T-helper 22 cell (primary cell): Measurements from ENCODE around the gene THOC6.

Experiments used
- DNase-seq: peaks from one replicate; pipeline ENCODE4 v3.0.0-alpha.2; 2020; ENCODE audit warnings: low read depth

Gene THOC6

DNA sequence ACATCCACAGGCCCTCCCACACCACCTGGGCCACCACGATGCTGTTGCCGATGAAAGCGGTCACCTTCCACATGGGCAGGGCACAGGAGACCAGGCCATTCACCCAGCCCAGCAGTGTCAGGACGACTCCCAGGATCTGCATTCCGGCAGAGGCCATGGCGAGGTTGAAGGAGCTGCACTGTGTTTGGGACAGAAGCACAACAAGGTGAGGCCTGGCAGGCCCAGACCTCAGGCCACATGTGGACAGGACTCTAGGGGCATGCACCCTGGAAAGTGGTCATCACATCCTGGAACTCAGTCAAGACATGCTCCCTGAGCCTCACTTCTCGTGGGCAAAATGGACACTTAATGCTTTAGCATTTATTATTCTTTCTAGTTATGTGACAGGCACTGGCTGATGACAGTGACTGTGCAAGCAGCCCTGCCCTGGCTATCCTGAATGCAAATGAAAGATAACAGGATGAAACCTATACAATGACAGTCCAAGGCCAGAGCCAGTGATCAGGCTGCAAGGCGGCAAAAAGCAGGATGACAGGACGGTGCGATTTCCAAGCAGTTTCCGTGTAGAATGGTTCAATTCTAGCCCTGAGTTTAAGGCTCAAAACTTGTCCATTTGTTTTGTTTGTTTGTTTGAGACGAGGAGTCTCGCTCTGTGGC is 7.8 kb upstream of the THOC6 start:
- no peak for DNase-seq

DNA sequence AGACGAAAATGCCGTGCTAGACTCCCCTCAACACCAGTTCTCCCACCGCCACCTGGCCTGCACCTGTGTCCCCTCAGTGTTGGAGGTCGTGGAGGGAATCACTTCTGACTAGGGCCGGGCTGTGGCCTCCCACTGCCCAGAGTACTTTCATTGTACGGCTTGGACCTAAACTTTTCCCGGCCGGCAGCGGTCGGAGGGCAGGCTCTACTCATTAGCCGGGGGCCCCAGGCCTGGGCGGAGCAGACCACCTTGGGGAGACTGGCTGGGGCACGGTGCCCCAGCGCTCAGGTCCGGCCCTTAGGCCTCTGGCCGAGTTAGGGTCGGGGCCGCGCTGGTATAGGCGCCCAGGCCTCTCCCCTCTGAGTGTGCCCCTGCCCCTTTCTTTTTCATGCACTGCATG is 6.5 kb upstream of the THOC6 start:
- no peak for DNase-seq

DNA sequence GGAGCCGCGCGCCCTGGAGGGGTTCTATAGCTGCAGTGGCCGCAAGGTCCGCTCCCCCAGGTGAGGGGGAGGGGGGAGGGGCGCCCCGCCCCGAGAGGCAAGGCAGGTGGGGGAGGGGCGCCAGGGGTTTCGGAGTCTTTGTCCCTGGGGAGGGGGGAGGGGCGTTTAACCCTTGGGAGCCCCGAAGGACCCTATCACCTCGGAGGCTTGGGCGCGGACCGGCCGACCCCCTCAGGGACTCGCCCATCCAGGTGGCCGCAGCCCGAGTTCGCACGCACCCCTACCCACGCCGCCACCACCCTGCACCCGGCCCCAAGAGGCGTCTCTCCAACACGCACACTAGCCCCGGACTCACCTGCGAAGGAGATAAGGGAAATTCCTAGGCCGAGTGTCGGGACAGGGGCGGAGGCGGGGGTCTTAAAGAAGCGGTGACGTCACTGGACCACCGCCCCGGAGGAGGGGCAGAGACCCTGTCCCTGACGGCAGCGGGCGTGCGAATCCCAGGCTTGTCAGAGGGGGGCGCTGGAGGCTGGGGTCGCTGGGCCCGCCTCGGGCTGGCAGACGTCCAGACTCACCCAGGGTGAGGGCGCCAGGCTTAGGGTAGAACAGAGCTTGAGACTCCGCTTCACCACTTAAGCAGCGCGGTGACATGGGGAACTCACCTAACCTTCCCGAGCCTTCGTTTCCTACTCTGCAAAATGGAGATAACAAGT is 5.9 kb upstream of the THOC6 start, which contains the start of gene CLDN6:
Gene CLDN6, minus strand, starts transcription at position 390 of the 713 bp plus-strand sequence. CDS start 2,162 bp downstream, outside the sequence.
- no peak for DNase-seq

DNA sequence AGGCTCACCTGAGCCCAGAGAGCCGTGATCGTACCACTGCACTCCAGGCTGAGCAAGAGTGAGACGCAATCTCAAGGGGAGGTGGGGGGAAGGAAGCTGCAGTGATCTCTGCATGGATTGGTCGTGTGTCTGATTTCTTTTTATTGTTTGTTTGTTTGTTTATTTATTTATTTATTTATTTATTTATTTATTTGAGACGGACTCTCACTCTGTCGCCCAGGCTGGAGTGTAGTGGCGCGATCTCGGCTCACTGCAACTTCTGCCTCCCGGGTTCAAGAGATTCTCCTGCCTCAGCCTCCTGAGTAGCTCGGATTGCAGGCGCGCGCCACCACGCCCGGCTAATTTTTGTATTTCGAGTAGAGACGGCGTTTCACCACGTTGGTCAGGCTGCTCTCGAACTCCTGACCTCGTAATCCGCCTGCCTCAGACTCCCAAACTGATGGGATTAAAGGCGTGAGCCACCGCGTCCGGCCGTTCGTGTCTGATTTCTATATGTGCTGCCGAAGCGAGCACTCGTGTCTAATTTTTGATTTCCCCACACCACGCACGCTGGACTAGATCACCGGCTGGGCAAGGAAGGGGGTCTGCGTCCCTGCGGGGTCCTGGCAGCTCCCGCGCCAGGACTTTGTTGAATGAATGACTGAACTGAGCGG is 4.1 kb upstream of the THOC6 start:
- DNase-seq, result no peak

DNA sequence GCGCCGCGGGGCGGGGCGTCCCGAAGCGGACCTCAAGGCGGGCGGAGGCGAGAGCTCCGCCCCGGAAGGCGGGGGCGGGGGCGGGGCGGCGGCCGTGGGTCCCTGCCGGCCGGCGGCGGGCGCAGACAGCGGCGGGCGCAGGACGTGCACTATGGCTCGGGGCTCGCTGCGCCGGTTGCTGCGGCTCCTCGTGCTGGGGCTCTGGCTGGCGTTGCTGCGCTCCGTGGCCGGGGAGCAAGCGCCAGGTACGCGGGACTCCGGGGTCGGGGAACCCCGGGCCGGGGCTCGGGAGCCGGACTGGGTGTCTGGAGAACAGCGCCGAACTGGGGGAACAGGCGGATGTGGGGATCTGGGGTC is 3.6 kb upstream of the THOC6 start, which contains the start of gene TNFRSF12A:
Gene TNFRSF12A, plus strand, starts transcription at position 122 of the 357 bp plus-strand sequence. Its CDS starts 30 bp downstream, at position 152.
- peak; percentile 53 for DNase-seq

DNA sequence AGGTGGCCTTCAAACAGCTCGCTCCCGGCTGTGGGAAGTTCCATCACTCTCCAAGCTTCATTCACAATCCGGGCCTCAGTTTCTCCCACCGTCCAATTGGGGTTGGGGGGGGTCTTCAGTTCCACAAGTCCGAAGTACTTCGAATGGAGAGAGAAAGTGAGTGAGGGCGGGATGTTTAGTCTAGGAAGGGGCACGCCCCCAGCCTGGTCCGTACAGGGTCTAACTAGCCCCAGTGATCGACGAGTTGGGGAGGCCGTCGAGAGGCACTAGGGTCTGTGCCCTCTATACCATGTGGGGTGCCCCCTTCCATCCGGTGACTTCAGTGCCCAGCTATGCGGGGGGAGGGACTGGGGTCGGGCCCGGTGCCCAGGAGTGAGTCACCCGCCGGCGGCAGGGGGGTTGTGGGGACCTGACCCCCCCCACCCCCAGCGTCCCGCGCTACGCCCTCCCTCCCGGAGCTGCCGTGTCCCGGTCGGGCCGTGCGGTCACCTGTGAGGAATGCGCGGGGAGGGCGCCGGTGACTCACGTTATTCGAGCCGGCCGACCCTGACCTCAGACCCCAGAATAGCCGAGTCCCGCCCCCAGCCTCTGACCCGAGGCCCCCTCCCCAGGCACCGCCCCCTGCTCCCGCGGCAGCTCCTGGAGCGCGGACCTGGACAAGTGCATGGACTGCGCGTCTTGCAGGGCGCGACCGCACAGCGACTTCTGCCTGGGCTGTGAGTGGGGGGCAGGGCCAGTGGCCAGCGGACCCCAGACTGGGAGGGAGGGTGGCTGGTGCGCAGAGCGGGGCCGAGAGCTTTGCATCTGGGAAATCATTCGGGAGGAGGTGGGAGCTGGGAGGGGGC is 3.0 kb upstream of the THOC6 start:
- peak; percentile 79 for DNase-seq

DNA sequence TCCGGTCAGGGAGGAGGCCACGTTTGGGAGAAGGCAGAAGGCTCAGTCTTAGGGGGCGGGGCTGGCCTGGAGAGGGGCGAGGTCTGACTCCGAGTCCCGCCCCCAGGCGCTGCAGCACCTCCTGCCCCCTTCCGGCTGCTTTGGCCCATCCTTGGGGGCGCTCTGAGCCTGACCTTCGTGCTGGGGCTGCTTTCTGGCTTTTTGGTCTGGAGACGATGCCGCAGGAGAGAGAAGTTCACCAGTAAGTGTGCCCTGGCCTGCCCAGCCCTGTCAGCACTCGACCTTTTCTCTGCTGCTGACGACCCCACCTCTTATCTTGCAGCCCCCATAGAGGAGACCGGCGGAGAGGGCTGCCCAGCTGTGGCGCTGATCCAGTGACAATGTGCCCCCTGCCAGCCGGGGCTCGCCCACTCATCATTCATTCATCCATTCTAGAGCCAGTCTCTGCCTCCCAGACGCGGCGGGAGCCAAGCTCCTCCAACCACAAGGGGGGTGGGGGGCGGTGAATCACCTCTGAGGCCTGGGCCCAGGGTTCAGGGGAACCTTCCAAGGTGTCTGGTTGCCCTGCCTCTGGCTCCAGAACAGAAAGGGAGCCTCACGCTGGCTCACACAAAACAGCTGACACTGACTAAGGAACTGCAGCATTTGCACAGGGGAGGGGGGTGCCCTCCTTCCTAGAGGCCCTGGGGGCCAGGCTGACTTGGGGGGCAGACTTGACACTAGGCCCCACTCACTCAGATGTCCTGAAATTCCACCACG is 2.2 kb upstream of the THOC6 start:
- DNase-seq, result peak; percentile 86

DNA sequence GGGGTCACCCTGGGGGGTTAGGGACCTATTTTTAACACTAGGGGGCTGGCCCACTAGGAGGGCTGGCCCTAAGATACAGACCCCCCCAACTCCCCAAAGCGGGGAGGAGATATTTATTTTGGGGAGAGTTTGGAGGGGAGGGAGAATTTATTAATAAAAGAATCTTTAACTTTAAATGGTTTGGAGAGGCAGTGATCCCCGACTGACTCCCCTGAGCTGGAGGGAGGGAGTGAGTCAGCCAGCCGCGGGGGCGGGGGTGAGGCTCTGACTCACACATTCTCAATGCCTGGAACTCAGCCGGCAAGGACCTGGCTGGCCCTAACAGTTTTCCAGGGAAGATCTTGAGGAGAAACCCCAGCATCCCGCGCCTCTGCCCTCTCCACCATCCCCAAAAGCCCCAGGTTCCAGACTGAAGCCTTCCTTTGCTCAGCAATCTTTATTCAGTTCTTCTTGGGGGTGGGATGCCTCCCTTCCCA is 1.6 kb upstream of the THOC6 start:
- peak; percentile 76 for DNase-seq

DNA sequence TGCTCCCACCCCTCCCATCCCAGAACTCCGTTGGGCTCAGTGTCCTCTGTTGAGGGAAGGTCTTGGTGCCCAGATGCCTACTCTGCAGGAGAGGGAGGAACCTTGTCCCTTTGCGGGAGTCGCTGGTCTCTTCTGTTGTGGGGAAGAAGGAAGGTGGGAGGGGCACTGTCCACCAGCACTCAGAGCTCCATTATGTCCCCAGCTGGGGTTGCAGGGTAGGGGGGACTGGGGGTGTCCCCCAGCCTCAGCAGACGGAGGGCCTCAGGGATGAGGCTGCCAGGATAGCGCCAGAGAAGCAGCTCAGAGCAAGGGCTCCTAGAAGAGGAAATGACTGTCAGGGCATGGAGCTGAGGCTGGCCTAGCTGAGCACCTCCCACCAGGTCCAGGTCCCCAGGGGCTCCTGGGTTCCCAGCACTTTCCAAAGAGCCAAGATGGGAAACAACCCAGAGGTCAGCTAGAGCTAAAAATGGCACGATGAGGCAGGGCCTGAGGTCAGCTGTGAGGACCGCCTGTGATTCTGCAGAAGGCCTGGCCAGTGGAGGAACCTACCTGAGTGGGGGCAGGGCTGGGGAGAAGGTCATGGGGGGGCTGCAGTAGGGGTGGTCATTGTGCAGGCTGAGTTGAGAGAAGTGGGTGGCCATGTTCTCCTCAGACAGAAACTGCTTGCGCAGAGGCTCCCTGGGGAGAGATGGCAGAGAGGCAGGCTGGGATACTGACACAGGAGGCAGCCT is 986 bp upstream of the THOC6 start:
- no peak for DNase-seq

DNA sequence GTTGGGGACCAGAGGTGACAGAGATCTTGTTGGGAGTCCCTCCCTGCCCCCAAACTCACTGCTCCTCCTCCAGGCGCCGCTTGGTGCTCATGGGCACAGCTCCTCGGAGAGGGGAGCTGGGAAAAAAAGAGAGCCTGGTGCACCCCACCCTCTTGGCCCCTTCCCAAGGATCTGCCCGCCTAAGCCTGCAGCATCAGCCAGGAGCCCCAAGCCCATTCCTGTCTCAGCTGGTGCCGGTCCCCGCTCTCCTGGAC is 493 bp upstream of the THOC6 start:
- DNase-seq, result no peak

DNA sequence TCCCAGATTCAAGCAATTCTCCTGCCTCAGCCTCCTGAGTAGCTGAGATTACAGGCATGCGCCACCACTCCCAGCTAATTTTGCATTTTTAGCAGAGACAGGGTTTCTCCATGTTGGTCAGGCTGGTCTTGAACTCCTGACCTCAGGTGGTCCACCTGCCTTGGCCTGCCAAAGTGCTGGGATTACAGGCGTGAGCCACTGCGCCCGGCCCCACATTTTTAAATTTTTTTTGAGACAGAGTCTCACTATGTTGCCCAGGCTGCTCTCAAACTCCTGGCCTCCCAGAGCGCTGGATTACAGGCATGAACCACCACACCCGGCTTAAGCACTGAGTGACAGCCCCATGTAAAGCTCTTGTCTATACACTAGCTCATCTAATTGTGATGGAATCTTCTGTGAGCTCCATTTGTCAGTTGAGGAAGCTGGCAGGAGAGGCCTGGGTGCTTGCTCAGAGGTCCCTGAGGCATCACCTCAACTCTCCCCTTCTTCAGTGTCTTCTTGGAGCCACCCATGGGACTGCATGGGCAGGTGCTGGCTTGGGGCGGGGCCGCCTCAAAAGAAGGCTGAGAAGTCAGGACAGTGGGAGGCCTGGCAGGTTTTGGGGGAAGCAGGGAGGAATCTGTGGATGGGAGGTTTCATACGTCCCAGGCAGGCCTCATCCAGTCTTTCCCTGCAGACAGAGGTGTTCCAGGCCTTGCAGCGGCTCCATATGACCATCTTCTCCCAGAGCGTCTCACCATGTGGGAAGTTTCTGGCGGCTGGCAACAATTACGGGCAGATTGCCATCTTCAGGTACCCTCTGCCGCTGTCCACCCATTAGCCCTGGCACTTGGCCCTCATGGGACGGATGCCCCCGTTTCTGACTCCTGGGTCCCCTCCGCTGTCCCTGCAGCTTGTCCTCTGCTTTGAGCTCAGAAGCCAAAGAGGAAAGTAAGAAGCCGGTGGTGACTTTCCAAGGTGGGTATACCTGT is 1.5 kb downstream of the THOC6 start:
- DNase-seq, result no peak

DNA sequence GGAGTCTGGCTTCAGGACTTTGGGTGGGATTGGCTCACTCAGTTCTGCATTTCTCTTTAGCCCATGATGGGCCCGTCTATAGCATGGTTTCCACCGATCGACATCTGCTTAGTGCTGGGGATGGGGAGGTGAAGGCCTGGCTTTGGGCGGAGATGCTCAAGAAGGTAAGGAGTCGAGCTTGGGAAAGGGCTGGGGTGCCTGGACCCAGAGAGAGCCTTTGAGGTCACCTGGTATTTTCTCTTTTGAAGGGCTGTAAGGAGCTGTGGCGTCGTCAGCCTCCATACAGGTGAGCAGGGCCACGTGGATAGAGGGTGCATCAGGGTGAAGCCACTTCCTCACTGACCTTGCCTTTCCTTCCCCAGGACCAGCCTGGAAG is 2.2 kb downstream of the THOC6 start:
- no peak for DNase-seq

DNA sequence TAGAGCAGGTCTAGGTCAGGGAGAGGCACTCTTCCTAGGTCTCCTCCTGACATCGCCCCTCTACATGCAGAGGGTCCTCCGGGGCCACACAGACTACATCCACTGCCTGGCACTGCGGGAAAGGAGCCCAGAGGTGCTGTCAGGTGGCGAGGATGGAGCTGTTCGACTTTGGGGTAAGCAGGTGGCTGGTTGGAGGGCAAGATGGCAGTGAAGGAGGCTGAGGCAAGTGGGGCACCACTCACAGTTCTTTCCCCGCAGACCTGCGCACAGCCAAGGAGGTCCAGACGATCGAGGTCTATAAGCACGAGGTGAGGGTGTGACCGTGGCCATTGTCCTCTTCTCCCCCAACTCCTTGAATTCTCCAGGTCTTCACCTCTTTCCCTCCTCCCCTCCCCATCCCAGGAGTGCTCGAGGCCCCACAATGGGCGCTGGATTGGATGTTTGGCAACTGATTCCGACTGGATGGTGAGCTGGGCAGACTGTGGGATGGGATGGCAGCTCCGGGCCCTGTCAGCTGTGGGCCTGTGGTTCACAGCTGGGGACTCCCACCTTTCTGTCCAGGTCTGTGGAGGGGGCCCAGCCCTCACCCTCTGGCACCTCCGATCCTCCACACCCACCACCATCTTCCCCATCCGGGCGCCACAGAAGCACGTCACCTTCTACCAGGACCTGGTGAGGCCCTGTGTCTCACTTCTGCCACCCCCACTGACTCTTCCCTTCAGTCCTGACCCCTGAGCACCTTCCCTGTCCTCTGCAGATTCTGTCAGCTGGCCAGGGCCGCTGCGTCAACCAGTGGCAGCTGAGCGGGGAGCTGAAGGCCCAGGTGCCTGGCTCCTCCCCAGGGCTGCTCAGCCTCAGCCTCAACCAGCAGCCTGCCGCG is 3.0 kb downstream of the THOC6 start:
- no peak for DNase-seq

DNA sequence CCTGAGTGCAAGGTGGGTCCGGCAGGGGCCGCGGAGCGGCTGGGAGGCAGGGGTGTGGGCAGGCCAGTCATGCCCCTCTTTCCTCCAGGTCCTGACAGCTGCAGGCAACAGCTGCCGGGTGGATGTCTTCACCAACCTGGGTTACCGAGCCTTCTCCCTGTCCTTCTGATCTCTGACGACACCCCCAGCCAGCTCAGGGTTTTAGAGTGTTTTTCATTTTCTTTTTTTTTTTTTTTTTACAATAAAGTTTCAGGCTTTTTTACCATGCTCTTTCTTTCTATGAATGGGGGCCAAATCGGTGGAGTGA is 3.6 kb downstream of the THOC6 start:
- no peak for DNase-seq

DNA sequence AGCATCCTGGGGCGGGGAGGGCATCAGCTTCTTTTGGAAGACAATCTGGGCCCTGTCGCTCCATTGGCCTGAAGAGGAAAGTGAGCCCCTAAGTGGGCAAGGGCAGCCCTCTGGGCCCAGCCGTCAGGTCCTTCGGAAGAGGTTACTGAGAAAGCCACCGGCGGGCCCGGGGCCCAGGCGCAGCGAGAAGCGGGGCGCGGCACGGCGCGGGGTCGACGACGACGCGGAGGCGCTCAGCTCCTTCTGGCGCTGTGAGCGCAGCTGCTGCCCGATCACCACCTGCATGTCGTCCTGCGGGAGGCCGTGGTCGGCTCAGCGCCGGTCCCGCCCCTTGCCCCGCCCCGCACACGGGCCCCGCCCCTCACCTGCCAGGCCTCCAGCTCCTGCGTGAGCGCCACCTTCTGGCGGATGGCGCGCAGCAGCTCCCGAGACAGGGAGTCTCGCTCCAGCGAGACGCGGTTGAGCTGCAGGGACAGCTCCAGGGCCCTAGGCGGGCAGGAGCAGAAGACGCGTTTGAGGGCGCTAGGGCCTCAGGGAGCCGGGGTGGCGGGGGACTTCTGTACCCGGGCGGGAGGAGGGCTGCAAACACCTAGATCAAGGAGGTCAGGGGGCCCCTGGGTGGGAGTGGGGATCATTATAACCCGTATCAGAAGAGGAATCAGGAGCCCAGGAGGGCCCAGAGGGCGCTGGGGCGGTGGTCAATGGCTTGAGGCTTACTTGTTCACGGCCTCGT is 4.3 kb downstream of the THOC6 start:
- peak; percentile 74 for DNase-seq

DNA sequence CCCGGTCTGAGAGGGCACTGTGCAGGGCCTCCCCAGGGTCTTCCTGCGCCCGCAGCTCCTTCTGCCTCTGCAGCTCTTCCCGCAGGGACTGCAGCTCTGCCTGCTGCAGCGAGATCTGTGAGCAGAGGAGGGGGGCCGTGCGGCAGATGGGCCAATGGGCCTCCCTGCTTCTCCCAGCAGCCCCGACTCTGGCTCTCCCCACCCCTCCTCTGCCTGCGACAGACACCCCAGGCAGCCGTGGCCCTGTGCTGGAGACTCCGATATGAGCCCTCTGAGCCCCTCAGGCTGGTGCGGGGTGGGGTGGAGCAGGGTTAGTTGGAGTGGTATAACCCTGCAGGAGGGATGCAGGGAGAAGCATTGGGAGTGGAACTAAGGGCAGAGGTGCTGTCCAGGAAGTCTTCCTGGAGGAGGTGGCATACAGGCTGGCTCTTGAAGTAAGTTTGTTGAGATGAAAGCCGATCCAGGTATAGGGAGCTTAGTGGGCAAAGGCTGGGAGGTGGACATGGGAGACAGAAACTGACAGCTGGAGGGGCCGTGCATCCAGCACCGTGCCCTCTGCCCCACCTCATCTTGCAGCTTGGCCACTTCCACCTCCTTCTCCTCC is 5.0 kb downstream of the THOC6 start:
- no peak for DNase-seq

DNA sequence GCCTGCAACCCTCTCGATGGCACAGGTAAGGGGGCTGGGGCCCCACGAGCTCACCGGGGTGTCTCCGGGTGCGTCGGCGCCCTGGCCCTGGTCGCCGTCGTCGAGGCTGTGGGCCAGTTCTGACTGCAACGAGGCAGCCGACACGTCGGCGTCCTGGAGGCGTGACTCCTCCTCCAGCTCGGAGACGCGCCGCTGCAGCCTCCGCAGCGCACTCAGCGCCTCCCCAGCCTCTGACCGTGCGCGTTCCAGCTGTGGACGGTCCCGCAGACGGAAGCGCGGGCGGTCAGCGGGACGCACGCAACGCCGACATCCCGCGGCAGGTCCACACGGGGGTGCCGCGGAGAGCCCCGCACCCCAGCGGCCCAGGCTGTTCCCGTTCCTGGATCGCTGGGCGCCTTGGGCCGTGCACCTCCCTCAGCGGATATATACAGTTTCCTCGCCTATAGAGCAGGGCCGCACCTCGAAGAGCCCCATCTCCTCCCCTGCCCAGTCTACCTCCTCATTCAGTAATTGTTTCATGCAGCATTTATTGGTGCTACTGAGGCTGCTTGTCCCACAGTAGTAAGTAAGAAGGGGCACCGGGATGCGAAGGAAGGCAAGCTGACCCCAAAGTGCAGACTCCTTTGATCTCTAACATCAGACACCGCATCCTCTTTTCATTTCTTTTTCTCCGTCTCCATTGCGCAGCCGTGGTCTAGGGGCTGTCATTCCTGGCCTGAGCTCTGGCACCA is 5.8 kb downstream of the THOC6 start:
- no peak for DNase-seq
